ENCODE data around the gene RHBDL2. TPM values are rescaled to one million over a fixed set of nuclear protein-coding genes. Genes with fewer than 3 reads are reported as not detected.
"Not testable (repeated sequence)": the region's sequence is repeated elsewhere in the genome, so short reads cannot be mapped to it uniquely, and the experiment has no call there.

The RHBDL2 gene, protein sequence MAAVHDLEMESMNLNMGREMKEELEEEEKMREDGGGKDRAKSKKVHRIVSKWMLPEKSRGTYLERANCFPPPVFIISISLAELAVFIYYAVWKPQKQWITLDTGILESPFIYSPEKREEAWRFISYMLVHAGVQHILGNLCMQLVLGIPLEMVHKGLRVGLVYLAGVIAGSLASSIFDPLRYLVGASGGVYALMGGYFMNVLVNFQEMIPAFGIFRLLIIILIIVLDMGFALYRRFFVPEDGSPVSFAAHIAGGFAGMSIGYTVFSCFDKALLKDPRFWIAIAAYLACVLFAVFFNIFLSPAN
- total RNA-seq, result not detected in 2 replicates

DNA sequence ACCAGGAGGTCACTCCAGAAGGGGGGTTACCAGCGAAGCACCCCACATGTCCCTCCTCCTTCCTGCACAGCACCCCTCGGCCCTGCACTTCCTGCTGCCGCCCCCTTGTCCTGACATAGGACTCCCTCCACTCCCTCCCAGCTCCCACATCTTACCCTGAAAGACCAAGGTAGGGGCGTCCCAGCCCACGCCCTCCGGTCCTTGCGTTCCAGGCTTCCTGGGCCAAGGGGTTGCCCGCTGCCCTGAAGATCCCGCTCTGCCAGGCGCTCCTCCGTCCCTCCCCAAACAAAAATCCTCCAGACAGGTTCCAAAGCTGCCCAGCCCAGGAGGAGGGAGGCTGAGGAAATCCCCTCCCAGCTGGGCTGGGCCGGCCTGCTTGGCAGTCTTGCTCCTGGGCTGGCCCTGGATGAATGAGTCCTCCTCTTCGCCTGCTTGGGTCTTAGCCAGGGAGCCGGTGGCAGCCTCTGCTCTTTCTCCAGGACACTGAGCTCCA lies at the start of gene RHBDL2:
TSS of gene RHBDL2 (minus strand) at position 304 of the 493 bp plus-strand sequence. CDS start 22,618 bp downstream, outside the sequence.
- no peak within 1 kb of the TSS for H3K4me3 Mint-ChIP-seq (ENCODE audit: low read depth)
- no peaks in the 10 kb centered on the region for H3K27me3 Mint-ChIP-seq (ENCODE audit: low read depth)
- no peaks in the 10 kb centered on the region for H3K4me1 Mint-ChIP-seq (ENCODE audit: low read depth)
- DNase-seq (ENCODE audit: low spot score), result no peak
- H3K36me3 Mint-ChIP-seq (ENCODE audit: low read depth), result no peaks in the 10 kb centered on the region
- intact Hi-C loops (cut with micrococcal nuclease), result no loop called here
- no peak within 1 kb of the TSS for H3K27ac Mint-ChIP-seq
- no peaks in the 10 kb centered on the region for H3K9me3 Mint-ChIP-seq

DNA sequence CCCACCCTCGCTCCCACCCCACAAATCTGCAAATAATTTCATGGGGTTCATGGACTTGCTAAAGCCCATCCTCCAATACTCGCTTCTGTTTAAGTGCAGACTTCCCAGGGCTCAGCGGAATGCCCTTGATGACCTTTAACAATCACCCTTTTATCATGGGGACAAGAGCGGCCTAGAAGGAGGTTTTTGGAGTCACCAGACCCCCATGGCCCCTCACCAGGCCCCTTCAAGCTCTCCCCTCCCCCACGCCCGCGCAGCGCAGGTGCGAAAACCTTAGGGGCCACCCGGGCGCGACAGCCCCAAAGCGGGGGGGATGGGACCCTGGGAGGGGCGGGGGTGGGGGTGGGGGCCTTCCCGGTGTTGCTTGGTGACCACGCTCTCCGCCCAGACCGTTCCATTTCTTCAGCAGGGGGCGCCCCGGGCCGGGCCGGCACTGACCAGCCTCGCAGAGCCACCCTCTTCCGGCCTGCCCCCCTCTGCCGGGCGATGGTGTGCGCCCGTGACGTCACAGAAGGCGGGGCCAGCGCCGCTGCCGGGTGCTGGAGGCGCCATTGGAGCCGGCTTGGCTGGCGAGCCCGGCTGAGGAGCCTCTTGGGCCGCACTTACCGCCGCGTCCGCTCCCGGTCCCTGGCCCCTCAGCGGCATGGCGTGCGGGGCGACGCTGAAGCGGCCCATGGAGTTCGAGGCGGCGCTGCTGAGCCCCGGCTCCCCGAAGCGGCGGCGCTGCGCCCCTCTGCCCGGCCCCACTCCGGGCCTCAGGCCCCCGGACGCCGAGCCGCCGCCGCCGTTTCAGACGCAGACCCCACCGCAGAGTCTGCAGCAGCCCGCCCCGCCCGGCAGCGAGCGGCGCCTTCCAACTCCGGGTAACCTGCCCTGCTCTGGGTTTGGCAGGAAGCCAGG lies 49.4 kb upstream of the RHBDL2 start, which contains the start of gene AKIRIN1:
TSS of gene AKIRIN1 (plus strand) at position 539 of the 900 bp plus-strand sequence. CDS start at position 644, 105 bp downstream.
- no peaks in the 10 kb centered on the region for H3K9me3 Mint-ChIP-seq
- peak within 1 kb of the TSS; percentile 80 for H3K27ac Mint-ChIP-seq
- intact Hi-C loops (cut with micrococcal nuclease), result loop anchor here (5.0 to 10.0 kb wide), 2 partner anchors 119 to 204 kb away; partner anchors contain the start of gene MYCBP
- DNase-seq (ENCODE audit: low spot score), result peak; percentile 95
- peak within 1 kb of the TSS; percentile 84 for H3K4me3 Mint-ChIP-seq (ENCODE audit: low read depth)
- H3K4me1 Mint-ChIP-seq (ENCODE audit: low read depth), result peaks cover 32% of the 10 kb centered on the region
- no peaks in the 10 kb centered on the region for H3K27me3 Mint-ChIP-seq (ENCODE audit: low read depth)
- peaks cover 30% of the 10 kb centered on the region for H3K36me3 Mint-ChIP-seq (ENCODE audit: low read depth)

DNA sequence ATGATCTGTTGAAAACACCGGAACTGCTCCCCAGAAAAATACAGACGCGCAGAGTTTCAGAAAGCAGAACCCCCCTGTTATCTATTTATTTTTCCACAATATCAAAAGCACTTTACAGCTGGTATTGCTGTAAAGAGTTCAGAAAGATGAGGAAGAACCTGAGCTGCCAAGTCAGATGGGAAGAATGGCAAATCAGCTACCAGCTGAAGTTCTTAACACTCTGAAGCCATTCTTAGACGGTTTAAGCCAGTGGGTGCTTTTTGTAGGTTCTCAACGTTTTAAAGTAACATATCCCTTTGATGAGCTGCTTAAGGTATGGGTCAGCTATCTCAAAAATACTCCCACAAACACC lies 48.7 kb upstream of the RHBDL2 start:
- H3K36me3 Mint-ChIP-seq (ENCODE audit: low read depth), result peaks cover 25% of the 10 kb centered on the region
- peaks cover 29% of the 10 kb centered on the region for H3K4me1 Mint-ChIP-seq (ENCODE audit: low read depth)
- intact Hi-C loops (cut with micrococcal nuclease), result loop anchor here (5.0 to 10.0 kb wide), 2 partner anchors 118 to 204 kb away; partner anchors contain the start of gene MYCBP
- peak overlapping the region; percentile 80 for H3K27ac Mint-ChIP-seq
- no peaks in the 10 kb centered on the region for H3K9me3 Mint-ChIP-seq
- DNase-seq (ENCODE audit: low spot score), result no peak
- H3K4me3 Mint-ChIP-seq (ENCODE audit: low read depth), result peak overlapping the region; percentile 77
- no peaks in the 10 kb centered on the region for H3K27me3 Mint-ChIP-seq (ENCODE audit: low read depth)

DNA sequence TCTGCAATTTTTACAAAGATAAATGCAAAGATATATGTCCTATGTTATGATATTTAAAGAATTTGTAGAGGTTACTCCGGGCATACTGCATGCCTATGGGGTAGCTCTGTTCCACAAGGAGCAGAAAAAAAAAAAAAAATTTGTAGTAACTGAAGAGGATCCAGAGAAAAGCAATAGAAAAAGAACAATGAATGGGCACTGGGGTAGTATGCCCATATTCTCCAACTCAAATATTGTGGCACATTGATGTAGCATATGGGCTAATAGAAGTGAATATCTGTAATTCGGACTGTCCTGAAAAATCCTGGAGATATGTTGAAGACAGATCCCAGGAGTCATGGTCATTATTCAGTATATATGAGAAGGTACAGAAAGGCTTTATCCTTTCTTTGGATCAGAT lies 48.3 kb upstream of the RHBDL2 start:
- intact Hi-C loops (cut with micrococcal nuclease), result loop anchor here (5.0 to 10.0 kb wide), 2 partner anchors 118 to 205 kb away; partner anchors contain the start of gene MYCBP
- Mint-ChIP-seq H3K36me3 (ENCODE audit: low read depth) (peaks cover 21% of the 10 kb centered on the region), H3K27me3 (ENCODE audit: low read depth) (no peaks in the 10 kb centered on the region)

DNA sequence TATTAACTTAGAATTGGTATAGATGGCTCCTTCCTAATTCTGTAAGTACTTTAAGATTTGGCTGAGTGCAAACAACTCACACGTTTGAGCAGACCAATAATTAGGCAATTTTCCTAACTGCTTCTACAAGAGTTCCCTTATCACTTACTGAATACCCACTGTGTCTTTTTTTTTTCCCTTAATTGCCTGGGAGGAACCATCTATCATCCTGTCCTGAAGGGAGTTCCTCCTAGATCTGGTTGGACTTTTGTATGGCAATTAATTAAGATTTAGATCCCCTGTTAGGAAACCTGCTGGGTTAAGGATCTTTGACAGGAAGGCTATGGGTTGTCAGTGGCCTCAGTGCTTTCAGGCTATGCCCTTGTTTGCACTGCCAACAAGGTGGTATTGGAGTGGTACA lies 37.8 kb upstream of the RHBDL2 start:
- intact Hi-C loops (cut with micrococcal nuclease), result not testable (repeated sequence)

More for the DNA sequence above, 48.3 kb upstream of the RHBDL2 start:
- no peak for DNase-seq (ENCODE audit: low spot score)
- no peaks in the 10 kb centered on the region for H3K9me3 Mint-ChIP-seq
- H3K4me3 Mint-ChIP-seq (ENCODE audit: low read depth), result peak overlapping the region; percentile 77
- H3K4me1 Mint-ChIP-seq (ENCODE audit: low read depth), result peaks cover 26% of the 10 kb centered on the region
- peak overlapping the region; percentile 80 for H3K27ac Mint-ChIP-seq

DNA sequence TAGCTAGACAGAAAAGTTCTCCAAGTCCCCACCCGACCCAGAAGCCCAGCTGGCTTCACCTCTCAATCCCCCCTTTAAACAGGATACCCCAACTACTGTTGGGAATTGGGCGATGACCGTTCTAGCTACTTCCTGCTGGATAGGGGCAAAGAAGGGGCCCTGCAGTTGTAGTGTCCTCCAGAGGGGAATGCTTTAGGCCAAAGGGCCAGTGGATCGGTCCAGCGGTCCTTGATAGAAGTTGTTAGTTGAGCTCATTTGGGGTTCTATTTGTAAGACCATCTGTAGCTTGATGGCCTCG lies 36.6 kb upstream of the RHBDL2 start:
- H3K27ac Mint-ChIP-seq; DNase-seq (ENCODE audit: low spot score); H3K36me3 Mint-ChIP-seq (ENCODE audit: low read depth); H3K4me1 Mint-ChIP-seq (ENCODE audit: low read depth); H3K4me3 Mint-ChIP-seq (ENCODE audit: low read depth); intact Hi-C loops (cut with micrococcal nuclease); H3K27me3 Mint-ChIP-seq (ENCODE audit: low read depth): not testable (repeated sequence)
- peaks cover 18% of the 10 kb centered on the region for H3K9me3 Mint-ChIP-seq

More for the DNA sequence above, 37.8 kb upstream of the RHBDL2 start:
- not testable (repeated sequence) for H3K4me3 Mint-ChIP-seq (ENCODE audit: low read depth); H3K36me3 Mint-ChIP-seq (ENCODE audit: low read depth); H3K4me1 Mint-ChIP-seq (ENCODE audit: low read depth); H3K27ac Mint-ChIP-seq; DNase-seq (ENCODE audit: low spot score); H3K27me3 Mint-ChIP-seq (ENCODE audit: low read depth)
- H3K9me3 Mint-ChIP-seq, result peaks cover 18% of the 10 kb centered on the region

DNA sequence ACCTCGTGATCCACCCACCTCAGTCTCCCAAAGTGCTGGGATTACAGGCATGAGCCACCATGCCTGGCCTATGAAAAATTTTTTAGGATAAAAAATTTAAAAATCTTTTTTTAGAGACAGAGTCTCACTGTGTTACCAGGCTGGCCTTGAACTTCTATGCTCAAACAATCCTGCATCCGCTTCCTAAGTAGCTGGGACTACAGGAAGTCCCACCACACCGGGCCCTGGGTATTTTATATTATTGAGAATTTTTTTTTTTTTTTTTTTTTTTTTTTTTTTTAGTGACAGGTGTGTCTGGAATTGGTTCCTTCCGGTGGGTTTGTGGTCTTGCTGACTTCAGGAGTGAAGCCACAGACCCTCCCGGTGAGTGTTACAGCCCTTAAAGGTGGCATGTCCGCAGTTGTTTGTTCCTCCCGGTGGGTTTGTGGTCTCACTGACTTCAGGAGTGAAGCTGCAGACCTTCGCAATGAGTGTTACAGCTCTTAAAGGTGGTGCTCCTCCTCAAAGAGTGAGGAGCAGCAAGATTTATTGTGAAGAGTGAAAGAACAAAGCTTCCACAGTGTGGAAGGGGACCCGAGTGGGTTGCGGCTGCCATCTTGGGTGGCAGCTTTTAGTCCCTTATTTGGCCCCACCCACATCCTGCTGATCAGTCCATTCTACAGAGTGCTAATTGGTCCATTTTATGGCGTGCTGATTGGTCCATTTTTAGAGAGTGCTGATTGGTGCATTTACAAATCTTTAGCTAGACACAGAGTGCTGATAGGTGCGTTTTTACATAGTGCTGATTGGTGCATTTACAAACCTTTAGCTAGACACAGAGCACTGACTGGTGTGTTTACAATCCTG lies 36.0 kb upstream of the RHBDL2 start:
- H3K9me3 Mint-ChIP-seq, result peaks cover 18% of the 10 kb centered on the region
- intact Hi-C loops (cut with micrococcal nuclease); H3K4me1 Mint-ChIP-seq (ENCODE audit: low read depth); H3K36me3 Mint-ChIP-seq (ENCODE audit: low read depth); H3K4me3 Mint-ChIP-seq (ENCODE audit: low read depth); H3K27me3 Mint-ChIP-seq (ENCODE audit: low read depth); H3K27ac Mint-ChIP-seq: not testable (repeated sequence)
- DNase-seq (ENCODE audit: low spot score), result peak; percentile 63

DNA sequence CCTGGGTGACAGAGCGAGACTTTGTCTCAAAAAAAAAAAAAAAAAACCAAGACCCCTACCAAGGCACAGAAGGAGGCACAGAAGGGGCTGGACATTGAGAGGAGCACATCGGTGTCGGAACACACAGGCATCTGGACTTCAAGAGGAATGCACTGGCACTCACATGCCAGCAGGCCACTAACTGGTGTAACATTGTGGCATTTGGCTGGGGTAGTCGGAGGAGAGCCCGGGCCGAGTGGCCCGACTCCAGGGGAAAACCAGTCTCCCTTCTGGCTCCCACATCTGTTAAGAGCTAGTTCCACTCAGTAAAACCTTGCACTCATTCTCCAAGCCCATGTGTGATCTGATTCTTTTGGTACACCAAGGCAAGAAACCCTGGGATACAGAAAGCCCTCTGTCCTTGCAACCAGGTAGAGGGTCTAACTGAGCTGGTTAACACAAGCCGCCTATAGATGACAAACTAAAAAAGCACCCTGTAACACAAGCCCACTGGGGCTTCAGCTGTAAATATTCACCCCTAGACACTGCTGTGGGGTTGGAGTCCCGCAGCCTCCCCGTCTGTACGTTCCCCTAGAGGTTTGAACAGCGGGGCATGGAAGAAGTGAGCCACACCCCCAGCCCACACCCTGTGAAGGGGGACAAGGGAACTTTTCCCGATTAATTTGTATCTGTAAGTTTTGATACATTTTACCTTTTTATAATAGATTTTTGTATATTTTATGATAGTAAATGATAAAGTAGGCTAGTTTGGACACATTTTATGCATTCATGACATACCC lies 32.2 kb upstream of the RHBDL2 start:
- peaks cover 7% of the 10 kb centered on the region for H3K36me3 Mint-ChIP-seq (ENCODE audit: low read depth)
- peaks cover 2% of the 10 kb centered on the region for H3K4me1 Mint-ChIP-seq (ENCODE audit: low read depth)
- no peak overlapping the region for H3K4me3 Mint-ChIP-seq (ENCODE audit: low read depth)
- H3K27ac Mint-ChIP-seq, result no peak overlapping the region
- H3K9me3 Mint-ChIP-seq, result peaks cover 8% of the 10 kb centered on the region
- no peak for DNase-seq (ENCODE audit: low spot score)
- H3K27me3 Mint-ChIP-seq (ENCODE audit: low read depth), result no peaks in the 10 kb centered on the region
- intact Hi-C loops (cut with micrococcal nuclease), result no loop called here

DNA sequence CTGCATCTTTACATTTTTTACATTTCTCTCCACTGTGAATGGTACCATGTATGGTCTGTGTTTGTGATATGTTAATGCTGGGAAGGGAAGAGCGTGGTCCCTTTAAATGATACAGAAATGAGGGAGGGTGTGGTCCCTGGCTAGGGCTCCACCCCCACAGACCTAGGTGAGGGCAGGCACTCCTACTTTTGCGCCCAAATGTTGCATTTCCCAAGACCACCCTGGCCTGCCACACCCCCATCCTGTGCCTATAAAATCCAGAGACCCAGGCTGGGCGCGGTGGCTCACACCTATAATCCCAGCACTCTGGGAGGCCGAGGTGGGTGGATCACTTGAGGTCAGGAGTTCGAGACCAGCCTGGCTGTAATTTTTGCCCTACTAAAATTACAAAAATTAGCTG lies 31.5 kb upstream of the RHBDL2 start:
- H3K4me3 Mint-ChIP-seq (ENCODE audit: low read depth); H3K27me3 Mint-ChIP-seq (ENCODE audit: low read depth); DNase-seq (ENCODE audit: low spot score); H3K4me1 Mint-ChIP-seq (ENCODE audit: low read depth); intact Hi-C loops (cut with micrococcal nuclease); H3K9me3 Mint-ChIP-seq; H3K27ac Mint-ChIP-seq; H3K36me3 Mint-ChIP-seq (ENCODE audit: low read depth): not testable (repeated sequence)

DNA sequence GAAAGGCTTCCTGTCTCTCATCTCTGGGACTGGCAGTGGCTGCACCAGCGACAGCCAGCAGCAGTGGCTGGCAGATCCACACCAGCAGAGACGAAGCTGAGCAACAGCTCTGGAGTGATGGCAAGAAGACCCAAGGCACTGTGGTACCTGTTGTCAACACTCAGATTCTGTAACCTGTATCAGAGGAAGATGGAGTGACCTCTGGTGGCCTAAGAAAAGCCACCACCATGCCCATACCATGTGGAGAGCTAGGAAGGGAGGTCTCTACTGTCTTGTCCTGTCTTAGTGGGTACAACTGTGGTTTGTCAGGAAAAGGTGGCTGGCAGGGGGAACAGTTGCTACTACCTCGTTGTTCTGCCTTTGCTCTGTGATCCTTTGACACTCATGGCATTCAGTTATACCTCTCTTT lies 22.5 kb upstream of the RHBDL2 start:
- H3K36me3 Mint-ChIP-seq (ENCODE audit: low read depth), result no peaks in the 10 kb centered on the region
- no peaks in the 10 kb centered on the region for H3K9me3 Mint-ChIP-seq
- intact Hi-C loops (cut with micrococcal nuclease), result no loop called here
- no peaks in the 10 kb centered on the region for H3K27me3 Mint-ChIP-seq (ENCODE audit: low read depth)
- peaks cover 3% of the 10 kb centered on the region for H3K4me1 Mint-ChIP-seq (ENCODE audit: low read depth)
- no peak overlapping the region for H3K27ac Mint-ChIP-seq
- no peak overlapping the region for H3K4me3 Mint-ChIP-seq (ENCODE audit: low read depth)
- no peak for DNase-seq (ENCODE audit: low spot score)

DNA sequence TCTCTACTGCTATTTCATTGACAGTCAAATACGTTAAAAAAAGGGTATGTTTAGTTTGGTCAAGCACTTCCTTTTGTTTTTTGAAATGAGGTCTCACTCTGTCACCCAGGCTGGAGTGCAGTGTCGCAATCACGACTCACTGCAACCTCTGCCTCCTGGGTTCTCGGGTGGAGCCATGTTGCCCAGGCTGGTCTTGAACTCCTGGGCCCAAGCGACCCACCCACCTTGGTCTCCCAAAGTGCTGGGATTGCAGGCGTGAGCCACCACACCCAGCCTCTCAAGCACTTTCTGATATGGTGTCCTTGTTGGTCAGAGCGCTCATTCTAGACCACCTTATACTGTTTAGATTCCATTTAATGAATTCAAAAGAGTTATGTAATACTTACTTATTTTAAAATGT lies 20.9 kb upstream of the RHBDL2 start:
- H3K36me3 Mint-ChIP-seq (ENCODE audit: low read depth), result no peaks in the 10 kb centered on the region
- no peak for DNase-seq (ENCODE audit: low spot score)
- no peak overlapping the region for H3K27ac Mint-ChIP-seq
- H3K4me3 Mint-ChIP-seq (ENCODE audit: low read depth), result no peak overlapping the region
- no peaks in the 10 kb centered on the region for H3K9me3 Mint-ChIP-seq
- H3K4me1 Mint-ChIP-seq (ENCODE audit: low read depth), result peaks cover 3% of the 10 kb centered on the region
- intact Hi-C loops (cut with micrococcal nuclease), result no loop called here
- no peaks in the 10 kb centered on the region for H3K27me3 Mint-ChIP-seq (ENCODE audit: low read depth)

DNA sequence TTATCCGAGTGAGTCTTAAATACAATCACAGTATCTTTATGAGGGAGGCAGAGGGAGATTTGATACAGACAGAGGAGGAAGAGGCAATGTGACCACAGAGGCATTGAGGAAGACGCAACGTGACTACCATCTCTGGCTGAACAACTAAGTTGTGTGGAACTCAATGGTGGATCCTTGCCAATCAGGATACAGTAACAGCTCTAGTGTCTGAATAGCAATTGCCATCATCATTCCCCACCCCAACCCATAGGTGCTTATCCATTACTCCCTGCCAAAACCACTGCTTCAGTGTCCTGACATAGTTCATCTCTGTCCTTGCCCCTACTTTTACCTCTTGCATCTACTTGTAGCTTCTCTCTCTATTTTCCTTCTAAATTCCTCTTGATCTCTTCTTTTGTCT lies 20.5 kb upstream of the RHBDL2 start:
- Mint-ChIP-seq H3K27me3 (ENCODE audit: low read depth) (no peaks in the 10 kb centered on the region), H3K36me3 (ENCODE audit: low read depth) (no peaks in the 10 kb centered on the region), H3K9me3 (no peaks in the 10 kb centered on the region), H3K4me1 (ENCODE audit: low read depth) (peaks cover 3% of the 10 kb centered on the region), H3K4me3 (ENCODE audit: low read depth) (no peak overlapping the region), H3K27ac (no peak overlapping the region)
- intact Hi-C loops (cut with micrococcal nuclease), result no loop called here
- no peak for DNase-seq (ENCODE audit: low spot score)

Measured in activated T-helper 2 cell treated with anti-CD3 and anti-CD28 coated beads, Interferon-gamma antibody, Interleukin-2, Interleukin-4, amounts not matched to agents 10 μg/mL and 5 μg/mL and 100 μg/mL, durations not matched to agents 14 hours and 24 hours and 36 hours (primary cell).